Kidney (tissue), 14 donors: Measurements from ENCODE around the gene SETX. TPM values are rescaled to one million over a fixed set of nuclear protein-coding genes. Genes with fewer than 3 reads are reported as not detected.

ENCODE experiments used
- DNase-seq, 5 donors: peaks; one replicate each; pipeline ENCODE4 v3.0.0-alpha.2; 2013 to 2020
- FAIRE-seq: peaks from 2 replicates; lab custom pipeline; 2012; peaks lifted over from hg19 to GRCh38; lab: Jason Lieb, UNC
- H3K27ac ChIP-seq, 2 donors: one replicate each; pipeline ENCODE4 v1.7.0; 2013; ENCODE audit warnings: low read depth in 2 of 2, low read length in 2 of 2, inconsistent platforms in 1 of 2
- H3K27me3 ChIP-seq: one replicate; pipeline ENCODE4 v1.7.1; 2013; ENCODE audit warnings: low read length, inconsistent platforms; ENCODE audit not compliant: control insufficient read depth, insufficient read depth
- H3K36me3 ChIP-seq, 3 donors: one replicate each; pipeline versions ENCODE4 v1.7.0 to v1.7.1; 2013; ENCODE audit warnings: low read length in 3 of 3, control low read depth in 1 of 3, inconsistent platforms in 1 of 3; ENCODE audit not compliant: insufficient read depth in 3 of 3, control insufficient read depth in 2 of 3
- H3K4me1 ChIP-seq, 3 donors: one replicate each; pipeline versions ENCODE4 v1.7.0 to v1.7.1; 2013; ENCODE audit warnings: low read length in 3 of 3, inconsistent platforms in 1 of 3, low read depth in 1 of 3; ENCODE audit not compliant: control insufficient read depth in 2 of 3, insufficient read depth in 2 of 3
- H3K4me3 ChIP-seq, 3 donors: one replicate each; pipeline versions ENCODE4 v1.7.0 to v1.8.1; 2013; ENCODE audit warnings: low read length in 3 of 3, control low read depth in 1 of 3, inconsistent platforms in 1 of 3
- H3K9ac ChIP-seq, 3 donors: one replicate each; pipeline versions ENCODE4 v1.7.0 to v1.7.1; 2013; ENCODE audit warnings: low read length in 3 of 3, control low read depth in 1 of 3, inconsistent platforms in 1 of 3
- H3K9me3 ChIP-seq, 3 donors: one replicate each; pipeline versions ENCODE4 v1.7.0 to v1.7.1; 2013; ENCODE audit warnings: low read length in 3 of 3, control low read depth in 1 of 3, inconsistent platforms in 1 of 3; ENCODE audit not compliant: control insufficient read depth in 2 of 3, insufficient read depth in 1 of 3
- intact Hi-C: fragments of 100-400 bp; cut with DNase I; formaldehyde crosslinking; loops from one replicate; pipeline ENCODE4 v1.11.1; 2022
- polyA plus RNA-seq: library from polyadenylated mRNA; stranded (reverse); fragments of 350-450 nt; fragmentation: Illumina TruSeq; extraction: RNeasy Lipid Tissue Mini Kit (QIAGEN cat#74804); gene quantifications from one replicate; pipeline ENCODE4 v1.2.3, GENCODE V29; 2014; ENCODE audit warnings: low read depth, low replicate concordance; ENCODE audit not compliant: insufficient read depth
- total RNA-seq: library from RNA; stranded (reverse); fragmentation: NEBNext Ultra II Directional; extraction: Animal tissue kit (Norgen Biotek cat#: 25700); gene quantifications from one replicate; pipeline ENCODE4 v1.2.1, GENCODE V29; 2021
- TF ChIP-seq, protein P1 (sequence below): IDR thresholded peaks from 3 replicates; pipeline ENCODE4 v1.5.1; 2012; ENCODE audit warnings: mild to moderate bottlenecking, moderate library complexity, borderline replicate concordance; ENCODE audit not compliant: insufficient read depth; ENCODE audit errors: extremely low read depth
- donor health status: control.
- donor health status: control.
- donor health status: control.
- donor health status: control.
- donor health status: control.
- donor health status: DM: yes; HTN: yes; CAD: no.
- donor health status: Normal renal cell carcinoma (clear cell type).

SETX gene
- total and polyA plus RNA-seq, 2 donors from 2014 or later, result 16.1 to 56.8 TPM

DNA sequence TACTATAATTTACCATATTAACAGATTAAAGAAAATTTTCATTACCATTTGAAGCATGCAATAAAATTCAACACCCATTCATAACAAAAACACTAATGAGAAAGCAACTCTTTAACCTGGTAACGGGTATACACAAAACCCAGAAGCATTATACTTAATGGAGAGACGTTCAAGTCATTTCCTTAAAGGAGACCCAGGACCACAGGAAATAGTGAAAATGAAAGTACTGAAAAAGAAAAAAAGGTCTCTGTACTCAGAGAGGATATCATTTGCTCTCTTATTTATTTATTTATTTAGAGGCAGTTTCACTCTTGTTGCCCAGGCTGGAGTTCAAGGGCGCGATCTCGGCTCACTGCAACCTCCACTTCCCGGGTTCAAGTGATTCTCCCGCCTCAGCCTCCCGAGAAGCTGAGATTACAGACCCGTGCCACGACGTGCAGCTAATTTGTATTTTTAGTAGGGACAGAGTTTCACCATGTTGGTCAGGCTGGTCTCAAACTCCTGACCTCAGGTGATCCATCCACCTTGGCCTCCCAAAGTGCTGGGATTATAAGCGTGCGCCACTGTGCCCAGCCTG lies 61.6 kb downstream of the SETX start:
- FAIRE-seq, result no peak
- no peaks in the 10 kb centered on the region for H3K9me3 ChIP-seq
- no peak overlapping the region for H3K27ac ChIP-seq
- DNase-seq, result no peak
- intact Hi-C loops, result no loop called here
- H3K36me3 ChIP-seq, result peaks cover 3 to 39% (median 19%) of the 10 kb centered on the region in 3 donors
- no peak overlapping the region for H3K9ac ChIP-seq
- H3K27me3 ChIP-seq, result no peaks in the 10 kb centered on the region
- TF ChIP-seq, protein P1, sequence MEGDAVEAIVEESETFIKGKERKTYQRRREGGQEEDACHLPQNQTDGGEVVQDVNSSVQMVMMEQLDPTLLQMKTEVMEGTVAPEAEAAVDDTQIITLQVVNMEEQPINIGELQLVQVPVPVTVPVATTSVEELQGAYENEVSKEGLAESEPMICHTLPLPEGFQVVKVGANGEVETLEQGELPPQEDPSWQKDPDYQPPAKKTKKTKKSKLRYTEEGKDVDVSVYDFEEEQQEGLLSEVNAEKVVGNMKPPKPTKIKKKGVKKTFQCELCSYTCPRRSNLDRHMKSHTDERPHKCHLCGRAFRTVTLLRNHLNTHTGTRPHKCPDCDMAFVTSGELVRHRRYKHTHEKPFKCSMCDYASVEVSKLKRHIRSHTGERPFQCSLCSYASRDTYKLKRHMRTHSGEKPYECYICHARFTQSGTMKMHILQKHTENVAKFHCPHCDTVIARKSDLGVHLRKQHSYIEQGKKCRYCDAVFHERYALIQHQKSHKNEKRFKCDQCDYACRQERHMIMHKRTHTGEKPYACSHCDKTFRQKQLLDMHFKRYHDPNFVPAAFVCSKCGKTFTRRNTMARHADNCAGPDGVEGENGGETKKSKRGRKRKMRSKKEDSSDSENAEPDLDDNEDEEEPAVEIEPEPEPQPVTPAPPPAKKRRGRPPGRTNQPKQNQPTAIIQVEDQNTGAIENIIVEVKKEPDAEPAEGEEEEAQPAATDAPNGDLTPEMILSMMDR, result no peak
- no peaks in the 10 kb centered on the region for H3K4me1 ChIP-seq
- H3K4me3 ChIP-seq, result no peak overlapping the region

GRCh38 chr9:132288966-132289365 lies 65.8 kb downstream of the SETX start:
- no peaks in the 10 kb centered on the region for H3K4me1 ChIP-seq
- intact Hi-C loops, result no loop called here
- H3K4me3 ChIP-seq, result no peak overlapping the region
- H3K36me3 ChIP-seq, result peaks cover 4 to 29% (median 20%) of the 10 kb centered on the region in 3 donors
- no peak overlapping the region for H3K9ac ChIP-seq
- no peaks in the 10 kb centered on the region for H3K27me3 ChIP-seq
- no peak overlapping the region for H3K27ac ChIP-seq
- TF ChIP-seq, protein P1, result no peak
- no peaks in the 10 kb centered on the region for H3K9me3 ChIP-seq
- DNase-seq (peak in 1 of 5 donors; percentile 16), FAIRE-seq (no peak)

DNA sequence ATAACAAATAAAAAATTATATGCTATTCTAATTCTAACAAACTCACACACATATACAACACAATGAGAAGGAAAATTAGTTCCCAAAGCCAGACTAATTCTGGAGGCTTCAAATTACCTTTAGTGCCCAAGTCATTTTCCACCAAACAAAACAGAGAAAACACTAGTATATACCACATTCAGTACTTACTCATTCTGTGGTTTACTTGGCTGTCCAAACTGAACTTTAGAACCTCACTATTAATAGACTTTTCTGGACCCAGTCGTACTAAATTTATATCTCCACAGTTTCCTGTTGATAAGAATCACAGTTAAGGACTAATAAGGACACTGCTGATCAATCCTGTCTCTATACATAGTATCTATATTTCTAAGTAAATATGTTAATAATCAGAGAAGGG lies 66.4 kb downstream of the SETX start:
- no peaks in the 10 kb centered on the region for H3K4me1 ChIP-seq
- H3K27ac ChIP-seq, result no peak overlapping the region
- intact Hi-C loops, result no loop called here
- no peak for FAIRE-seq
- no peaks in the 10 kb centered on the region for H3K27me3 ChIP-seq
- no peak overlapping the region for H3K9ac ChIP-seq
- no peaks in the 10 kb centered on the region for H3K9me3 ChIP-seq
- H3K36me3 ChIP-seq, result peaks cover 4 to 34% (median 23%) of the 10 kb centered on the region in 3 donors
- DNase-seq, result no peak
- TF ChIP-seq, protein P1, result no peak
- H3K4me3 ChIP-seq, result no peak overlapping the region
